Measurements from ENCODE around the gene FBXL20.
"Not testable (repeated sequence)": the region's sequence is repeated elsewhere in the genome, so short reads cannot be mapped to it uniquely, and the experiment has no call there.

Gene FBXL20, protein sequence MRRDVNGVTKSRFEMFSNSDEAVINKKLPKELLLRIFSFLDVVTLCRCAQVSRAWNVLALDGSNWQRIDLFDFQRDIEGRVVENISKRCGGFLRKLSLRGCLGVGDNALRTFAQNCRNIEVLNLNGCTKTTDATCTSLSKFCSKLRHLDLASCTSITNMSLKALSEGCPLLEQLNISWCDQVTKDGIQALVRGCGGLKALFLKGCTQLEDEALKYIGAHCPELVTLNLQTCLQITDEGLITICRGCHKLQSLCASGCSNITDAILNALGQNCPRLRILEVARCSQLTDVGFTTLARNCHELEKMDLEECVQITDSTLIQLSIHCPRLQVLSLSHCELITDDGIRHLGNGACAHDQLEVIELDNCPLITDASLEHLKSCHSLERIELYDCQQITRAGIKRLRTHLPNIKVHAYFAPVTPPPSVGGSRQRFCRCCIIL

DNA sequence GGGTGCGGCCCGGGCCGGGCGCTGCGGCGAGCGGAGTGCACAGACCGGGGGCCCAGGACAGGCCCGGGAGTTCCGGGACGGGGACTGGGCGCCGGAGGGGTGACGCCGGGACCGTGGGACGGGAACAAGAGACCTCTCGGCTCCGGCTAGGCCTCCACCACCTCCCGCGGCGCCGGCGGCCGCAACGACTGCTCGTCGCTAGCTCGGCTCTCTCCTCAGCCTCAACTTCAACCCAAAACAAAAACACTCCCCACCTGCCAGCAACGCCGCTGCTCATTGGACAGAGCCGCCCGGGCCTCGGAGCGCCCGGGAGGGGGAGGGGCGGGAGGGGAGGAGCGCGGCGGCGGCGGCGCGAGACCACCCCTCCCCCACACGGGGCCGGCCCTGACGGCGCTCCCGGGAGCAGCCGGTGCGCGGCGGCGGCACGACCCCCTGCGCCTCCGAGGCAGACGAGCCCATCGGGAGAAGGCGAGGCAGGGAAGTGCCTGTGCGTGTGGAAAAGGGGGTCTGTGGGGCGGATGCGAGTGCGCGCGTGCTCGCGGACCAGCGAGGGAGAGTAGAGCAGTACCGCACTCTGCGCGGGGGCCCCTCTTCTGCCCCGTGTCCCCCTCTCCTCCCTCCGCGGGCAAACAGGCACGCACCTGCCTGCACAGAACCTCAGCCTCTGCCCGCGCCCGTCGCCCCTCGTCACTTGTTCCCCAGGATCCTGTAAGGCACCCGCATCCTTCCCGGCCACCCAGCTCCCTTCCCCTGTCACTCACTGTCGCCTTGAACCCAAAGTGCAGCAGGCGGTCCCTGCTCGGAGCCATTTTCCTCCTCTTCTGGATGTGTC is at the start of gene FBXL20:
TSS of gene FBXL20 (minus strand) at position 215 of the 832 bp plus-strand sequence. CDS start 224 bp downstream, outside the sequence.
- peak; percentile 65 for DNase-seq

DNA sequence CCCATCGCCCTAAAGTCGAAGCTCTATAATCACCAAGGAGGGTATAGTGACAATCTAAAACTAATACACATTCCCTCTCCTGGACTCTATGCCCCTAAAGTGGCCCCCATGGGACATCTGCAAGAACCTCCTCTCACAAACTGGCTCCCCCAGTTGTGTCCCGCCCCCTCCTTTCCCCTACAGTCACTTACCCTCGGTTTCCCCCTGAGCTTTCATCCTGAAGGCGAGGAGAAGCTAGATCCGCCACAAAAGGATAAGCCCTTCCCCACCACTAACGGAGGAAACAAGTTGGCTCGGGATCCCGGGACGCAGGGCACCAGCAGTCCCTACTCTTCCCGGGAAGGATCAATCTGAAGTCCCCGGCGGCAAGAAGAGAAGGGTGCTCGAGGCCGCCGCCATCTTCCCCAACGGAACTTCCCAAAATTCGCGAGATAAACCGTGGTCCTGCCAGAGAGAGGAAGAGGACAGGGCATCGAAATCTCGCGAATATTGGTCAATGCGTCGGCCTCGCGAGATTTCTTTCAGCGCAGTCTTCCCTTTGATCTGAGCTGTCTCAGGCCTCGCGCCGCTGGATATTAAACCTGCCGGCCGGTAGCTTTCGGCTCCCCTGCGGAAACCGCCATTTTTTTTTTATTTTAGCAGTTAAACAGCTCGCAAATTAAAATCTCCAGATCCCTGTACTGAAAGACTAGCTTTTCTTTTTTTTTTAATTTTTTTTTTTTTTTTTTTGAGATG is 49.6 kb upstream of the FBXL20 start, which contains the start of gene MED1:
TSS of gene MED1 (minus strand) at position 417 of the 735 bp plus-strand sequence. CDS start at position 216, 201 bp downstream.
- peak; percentile 99 for DNase-seq

DNA sequence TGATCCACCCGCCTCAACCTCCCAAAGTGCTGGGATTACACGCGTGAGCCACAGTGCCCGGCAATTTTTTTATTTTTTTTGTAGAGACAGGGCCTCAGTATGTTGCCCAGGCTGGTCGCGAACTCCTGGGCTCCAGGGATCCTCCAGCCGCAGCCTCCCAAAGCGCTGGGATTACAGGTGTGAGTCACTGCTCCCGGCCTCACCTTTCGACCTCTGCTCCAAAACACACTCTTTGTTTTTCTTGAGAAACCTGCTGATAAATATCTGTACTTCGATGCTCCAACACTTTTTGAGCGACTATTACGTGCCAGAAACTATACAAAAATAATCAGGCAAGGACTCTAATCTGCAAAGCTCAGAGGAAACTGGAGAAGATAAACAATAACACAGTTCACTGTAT is 48.6 kb upstream of the FBXL20 start:
- no peak for DNase-seq

DNA sequence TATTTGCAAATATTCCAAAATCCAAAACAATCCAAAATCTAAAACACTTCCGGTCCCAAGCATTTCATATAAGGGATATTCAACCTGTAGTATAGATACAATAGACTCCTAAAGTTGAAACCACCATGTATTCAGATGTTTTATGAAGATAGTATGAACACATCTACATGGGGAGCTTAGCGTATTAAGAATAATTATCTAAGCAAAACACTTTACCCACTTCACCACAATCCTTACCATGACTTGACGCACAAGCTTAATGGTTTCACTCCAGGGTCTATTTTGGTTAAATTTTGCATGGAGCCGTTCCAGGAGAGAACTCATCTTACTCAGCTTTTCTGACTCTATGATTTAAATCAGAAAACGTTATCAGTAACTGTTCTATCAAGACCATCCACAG is 46.1 kb upstream of the FBXL20 start:
- no peak for DNase-seq

DNA sequence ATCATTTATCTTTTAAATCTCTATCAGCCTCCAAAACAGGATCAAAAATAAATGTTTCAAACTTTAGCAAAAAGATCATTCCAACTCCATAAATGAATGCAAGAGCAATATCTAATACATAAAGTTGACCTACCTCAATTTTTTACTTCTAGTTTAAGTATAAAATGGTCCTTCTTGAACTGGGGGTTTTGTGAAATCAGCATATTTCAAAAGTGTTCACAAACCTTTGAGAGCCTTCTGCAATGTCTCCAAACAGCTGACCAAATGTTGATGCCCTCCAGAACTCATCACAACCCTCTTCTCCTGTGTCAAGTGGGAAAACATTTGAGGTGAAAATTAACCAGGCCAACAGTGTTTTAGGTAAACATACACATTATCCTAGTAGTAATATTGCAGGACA is 41.9 kb upstream of the FBXL20 start:
- DNase-seq, result no peak

DNA sequence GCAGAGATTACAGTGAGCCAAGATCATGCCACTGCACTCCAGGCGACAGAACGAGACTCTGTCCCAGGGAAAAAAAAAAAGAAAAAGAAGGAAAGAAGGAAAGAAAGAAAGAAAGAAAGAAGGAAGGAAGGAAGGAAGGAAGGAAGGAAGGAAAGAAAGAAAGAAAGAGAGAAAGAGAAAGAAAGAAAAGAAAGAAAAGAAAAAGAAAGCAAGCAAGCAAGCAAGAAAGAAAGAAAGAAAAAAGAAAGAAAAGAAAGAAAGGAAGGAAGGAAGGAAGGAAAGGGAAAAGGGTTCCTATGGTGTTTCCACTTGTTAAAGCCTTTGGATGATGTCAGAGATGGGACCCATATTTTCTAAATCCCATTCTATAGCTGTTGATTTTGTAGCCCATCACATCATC is 38.4 kb upstream of the FBXL20 start:
- DNase-seq, result not testable (repeated sequence)

DNA sequence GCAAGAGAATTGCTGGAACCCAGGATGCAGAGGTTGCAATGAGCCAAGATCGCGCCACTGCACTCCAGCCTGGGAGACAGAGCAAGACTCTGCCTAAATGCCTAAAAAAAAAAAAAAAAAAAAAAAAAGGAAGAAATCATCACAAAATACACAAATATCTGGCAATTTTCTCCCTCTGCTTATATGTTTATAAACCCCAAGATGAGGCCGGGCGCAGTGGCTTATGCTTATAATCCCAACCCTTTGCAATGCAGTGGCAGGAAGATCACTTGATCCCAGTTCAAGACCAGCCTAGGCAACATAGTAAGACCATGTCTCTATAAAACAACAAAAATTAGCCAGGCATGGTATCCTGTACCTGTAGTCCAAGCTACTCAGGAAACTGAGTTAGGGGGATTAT is 28.2 kb upstream of the FBXL20 start:
- no peak for DNase-seq

DNA sequence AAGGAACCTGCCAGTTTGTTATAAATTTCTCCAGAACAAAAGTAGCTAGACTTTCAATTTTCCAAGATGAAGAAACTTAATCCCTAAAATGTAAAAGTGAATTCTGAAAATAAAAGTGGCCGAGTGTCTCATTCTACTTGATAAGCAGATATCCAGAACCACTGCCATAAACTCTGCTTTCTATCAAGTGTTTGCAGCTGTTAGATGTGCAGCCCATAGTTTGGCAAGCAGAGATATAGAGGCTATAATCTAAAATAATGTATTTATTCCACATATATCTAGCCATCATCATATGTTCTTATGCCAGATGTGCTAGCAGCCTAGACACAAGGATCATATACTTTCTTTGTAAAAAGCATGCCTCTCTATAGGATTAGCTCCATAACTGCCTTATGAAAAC is 14.7 kb upstream of the FBXL20 start:
- no peak for DNase-seq

DNA sequence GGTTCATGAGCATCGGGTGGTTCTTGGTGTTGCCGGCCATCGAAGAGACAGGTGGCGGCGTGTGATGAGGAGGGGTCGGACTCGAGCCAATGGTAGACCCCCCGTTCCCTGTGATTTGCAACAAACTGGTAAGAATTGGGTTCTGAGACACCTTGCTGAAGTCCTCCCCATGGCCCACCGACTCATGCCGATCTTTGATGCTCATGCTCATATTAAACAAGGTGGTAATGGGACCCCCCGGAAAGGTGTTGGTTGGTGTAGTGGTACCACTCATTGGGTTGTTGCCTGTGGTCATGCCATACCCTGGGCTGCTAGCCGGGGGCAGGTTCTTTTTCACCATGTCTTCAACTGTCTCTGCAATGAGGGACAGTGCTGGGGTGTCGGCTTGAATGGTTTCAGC is 8.9 kb upstream of the FBXL20 start:
- no peak for DNase-seq

DNA sequence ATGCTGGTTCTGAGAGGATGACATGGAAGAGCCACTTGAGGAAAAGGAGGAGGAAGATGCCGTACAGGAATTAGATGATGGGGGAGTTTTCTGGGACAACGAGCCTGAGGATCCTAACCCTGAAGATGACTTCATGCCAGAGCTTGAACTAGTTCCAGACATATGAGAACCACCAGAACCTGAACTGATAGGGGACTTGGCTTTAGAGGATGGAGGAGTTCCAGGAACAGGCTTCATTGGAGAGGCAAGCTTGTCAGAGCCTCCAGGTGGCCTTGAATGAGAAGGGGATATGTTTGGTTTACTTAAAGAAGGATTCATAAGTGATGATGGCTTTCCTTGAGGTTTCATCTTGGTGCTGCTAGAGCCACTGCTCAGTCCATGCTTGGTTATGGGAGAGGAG is 6.9 kb upstream of the FBXL20 start:
- no peak for DNase-seq

DNA sequence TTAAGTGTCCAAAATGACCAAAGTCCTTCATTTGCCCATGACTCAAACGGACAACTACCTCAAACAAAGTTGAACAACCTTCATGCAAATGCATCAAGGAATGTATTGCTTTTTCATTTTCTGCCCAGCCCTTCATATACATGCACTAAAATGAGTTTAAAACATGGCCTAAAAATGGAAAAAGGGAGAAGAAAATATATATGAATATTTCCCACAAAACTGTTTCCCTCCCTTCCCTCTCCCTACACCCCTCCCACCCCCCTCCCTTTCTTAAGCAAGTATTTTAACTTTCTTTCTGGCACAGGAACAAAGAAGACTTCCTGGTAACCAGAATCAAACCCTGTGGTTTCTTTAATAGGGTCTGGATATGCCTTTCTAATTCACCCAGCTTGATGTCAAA is 5.5 kb upstream of the FBXL20 start:
- DNase-seq, result no peak

DNA sequence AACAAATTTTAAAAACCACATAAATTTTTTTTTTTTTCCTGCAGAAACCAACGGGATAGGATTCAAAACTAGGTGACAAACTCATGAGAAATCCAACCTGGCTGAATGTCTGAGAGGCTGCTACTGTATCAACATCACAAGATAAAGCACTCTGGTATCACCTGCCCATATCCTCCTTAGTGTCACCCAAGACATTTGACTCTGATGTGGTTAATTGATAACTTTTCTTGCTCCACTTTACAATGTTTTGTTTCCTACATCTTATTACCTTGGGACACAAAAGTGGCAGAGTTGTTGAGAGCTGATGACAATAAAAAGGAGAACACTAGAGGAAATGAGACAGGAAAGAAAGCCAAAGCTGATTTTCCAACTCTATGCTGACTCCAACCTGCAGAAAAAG is 4.0 kb upstream of the FBXL20 start:
- DNase-seq, result no peak

DNA sequence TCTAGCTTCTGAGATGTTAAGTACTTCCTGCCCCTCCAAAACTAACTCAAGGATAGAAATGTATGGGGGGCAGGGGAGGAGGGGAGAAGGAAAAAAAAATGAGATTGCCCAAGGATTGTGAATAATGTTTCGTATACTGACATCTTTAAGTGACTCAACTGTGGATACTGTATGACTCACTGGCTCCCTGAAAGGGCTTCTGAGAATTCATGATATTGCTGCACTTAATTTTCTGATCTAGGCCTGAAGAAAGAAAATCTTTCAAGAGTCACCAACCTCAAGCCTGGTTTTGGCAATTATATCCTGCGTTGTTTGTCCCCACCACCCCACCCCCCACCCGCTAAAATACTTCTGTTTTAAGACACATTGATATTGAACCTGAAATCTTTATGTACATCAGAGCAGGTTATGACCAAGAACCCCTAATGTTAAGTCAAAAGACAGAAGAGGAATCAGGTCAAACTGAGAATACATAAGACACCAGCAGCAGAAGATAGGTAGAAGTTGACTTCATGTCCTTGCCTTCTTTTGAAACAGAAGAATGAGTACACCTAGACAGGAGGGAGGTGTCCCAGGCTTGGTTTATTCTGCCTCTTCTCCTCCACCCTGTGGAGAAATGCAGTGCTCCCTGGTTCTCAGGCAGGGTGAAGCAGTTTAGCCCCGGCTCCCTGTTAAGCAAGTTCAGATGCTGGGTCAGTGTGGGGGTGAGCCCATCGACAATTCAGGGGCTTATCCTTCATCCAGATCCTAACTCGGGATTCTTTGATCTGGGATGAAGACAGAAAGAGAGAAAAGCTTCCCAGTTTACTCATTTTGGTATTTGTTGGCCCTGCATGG is 3.3 kb upstream of the FBXL20 start:
- DNase-seq, result no peak

DNA sequence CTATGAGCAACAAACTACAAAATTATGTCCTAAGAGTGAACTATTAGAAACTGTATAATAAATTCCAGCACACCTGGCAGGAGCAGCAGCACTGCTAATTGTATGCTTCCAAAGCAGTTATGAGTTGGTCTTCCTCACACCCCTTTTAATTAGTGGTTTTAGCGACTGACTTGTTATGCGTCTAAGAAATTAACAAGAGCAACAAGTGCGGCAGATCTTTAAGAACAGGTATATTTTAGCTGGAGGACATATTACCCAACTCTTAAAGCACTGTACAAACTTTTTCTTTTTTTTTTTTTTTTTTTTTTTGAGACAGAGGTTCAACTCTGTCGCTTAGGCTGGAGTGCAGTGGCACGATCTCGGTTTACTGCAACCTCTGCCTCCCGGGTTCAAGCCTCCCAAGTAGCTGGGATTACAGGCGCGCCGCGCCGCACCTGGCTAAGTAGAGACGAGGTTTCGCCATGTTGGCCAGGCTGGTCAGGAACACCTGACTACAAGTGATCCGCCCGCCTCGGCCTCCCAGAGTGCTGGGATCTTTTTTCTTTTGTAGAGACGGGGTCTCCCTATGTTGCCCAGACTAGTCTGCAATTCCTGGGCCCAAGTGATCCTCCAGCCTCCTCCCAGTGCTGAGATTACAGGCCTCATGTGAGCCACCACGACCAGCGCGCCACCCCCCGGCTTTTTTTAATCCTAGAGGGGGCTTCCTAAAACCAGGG is 1.6 kb upstream of the FBXL20 start:
- no peak for DNase-seq

DNA sequence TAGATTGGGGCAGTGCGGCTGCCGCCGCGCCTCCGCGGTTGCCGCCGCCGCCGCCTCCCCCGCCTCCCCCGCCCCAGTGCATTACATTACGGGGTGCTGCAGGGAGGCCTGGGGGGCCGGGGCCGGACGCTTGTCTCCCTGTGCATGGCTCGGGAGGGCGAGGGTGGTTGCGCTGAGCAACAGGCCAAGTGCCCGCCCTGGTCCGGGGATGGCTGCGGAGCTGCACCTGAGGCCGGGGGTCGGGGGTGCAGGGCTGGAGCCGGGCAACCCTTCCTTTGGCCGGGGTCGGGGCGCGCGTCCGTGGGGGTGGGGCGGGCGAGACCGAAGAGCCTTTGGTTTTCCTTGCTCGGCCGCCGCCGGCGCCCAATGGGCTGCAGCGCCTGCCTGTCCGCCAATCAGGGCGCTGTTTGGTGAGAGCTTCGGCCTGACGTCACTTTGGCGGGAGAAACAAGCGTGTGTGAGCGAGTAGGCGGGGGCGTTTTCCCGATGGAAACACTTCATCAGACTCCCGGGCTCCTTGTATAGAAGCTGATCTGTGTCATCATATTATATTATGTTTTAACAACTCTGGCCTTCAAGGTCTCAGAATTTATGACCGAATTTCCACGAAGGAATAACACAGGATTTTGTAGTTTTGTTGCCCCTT is 941 bp upstream of the FBXL20 start:
- peak; percentile 85 for DNase-seq

DNA sequence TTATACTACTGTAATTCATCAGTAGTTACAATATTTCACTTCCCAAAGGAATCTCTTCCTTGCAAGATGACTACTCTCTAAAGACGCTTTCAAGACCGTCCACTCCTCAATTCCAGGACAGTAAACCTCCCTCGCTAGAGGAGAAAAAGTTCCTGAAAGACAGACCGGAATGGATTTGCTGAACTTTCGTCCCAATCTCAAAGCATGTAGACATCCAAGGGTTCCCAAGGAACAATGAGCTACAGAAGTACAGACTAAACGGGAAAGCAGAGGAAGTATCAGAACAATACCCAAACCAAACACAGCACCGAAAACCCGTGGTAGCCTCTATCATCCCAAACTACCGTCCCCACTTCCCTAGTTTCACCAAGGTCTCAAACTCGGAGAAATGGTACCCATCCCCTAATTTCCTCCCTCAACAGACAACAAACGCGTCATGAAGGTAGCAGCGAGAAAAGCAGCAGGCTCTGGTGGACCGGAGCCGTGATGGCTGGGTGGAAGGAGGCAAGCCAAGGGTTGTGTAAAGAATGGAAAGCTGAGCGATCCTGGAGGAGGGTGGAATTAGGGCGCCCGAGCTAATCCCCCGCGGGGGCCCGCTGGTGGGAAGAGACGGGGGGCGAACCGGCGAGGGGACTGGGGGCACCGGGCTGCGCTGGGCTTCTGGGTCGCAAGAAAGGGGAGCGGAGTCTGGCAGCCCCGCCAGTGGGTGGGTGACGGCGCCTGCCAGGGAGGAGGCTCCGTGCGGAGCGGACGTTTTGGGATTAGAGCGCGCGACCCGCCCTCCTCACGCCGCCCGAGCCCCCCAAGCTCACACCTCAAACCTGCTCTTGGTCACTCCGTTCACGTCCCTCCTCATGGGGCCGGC is 647 bp downstream of the FBXL20 start:
- DNase-seq, result no peak

DNA sequence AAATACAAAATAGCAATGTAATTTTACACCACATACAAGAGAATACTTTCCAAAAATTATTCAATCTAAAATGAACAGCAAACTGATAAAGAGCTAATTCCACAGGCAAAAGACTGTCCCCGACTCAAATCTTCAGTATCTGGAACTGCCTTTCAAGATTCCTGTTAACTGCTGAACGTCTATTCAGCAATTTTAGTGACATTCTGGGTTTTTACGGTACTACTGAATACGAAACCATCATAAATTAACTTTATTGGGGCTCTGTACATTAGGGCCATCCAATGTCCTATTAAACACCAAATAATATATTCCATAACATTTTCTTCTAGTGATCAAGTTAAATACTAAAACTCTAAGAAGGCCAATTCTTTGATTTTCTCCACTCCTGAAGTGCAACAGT is 1.6 kb downstream of the FBXL20 start:
- DNase-seq, result no peak

DNA sequence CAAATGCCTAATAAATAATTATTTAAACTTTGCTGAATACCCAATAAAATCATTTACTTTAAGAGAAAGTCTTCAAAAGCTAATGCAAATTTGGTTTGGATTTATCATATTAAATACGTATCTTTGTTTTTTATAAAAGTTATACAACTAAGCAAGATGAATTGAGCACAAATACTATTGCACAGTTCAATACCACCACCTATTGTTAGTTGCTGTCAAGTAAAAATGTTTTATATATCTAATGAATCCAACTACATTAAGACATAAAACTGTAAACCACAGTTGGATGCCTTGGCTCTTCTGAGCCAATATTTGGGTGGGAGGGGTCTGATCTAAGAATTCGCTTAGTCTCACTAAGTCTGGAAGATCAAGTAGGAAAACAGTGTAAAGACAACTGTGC is 7.7 kb downstream of the FBXL20 start:
- DNase-seq, result no peak

DNA sequence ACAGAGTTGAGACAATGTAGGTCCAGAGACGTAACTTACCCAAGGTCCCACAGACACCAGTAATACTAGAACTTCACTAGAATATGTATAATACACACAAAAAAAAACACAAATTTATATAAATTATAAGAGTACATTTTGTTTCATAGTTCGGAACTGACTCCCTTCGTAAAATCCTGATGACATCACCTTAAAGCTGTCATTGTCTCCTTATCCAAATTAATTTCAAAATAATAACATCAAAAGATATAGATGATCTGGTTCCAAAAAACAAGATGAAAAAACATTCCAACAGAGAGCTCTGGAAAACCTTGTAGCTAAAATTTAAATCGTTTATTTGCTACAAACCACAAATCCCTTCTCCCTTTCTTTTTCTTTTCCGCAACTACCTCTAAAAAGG is 10.0 kb downstream of the FBXL20 start:
- no peak for DNase-seq

DNA sequence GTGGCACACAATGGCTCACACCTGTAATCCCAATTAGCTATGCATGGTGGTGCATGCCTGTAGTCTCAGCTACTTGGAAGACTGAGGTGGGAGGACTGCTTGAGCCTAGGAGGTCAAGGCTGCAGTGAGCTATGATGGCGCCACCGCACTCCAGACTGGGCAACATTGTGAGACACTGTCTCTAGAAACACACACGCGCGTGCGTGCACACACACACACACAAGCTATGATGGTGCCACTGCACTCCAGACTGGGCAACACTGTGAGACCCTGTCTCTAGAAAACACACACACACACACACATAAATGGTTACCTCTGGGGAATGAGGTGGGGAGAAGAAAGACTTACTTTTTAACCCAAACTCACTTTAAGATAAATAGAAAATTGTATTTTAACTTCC is 16.4 kb downstream of the FBXL20 start:
- DNase-seq, result no peak

All from DMS79 treated with DMSO at 0.1 percent for 48 hours (cell line).